Activated naive CD4-positive, alpha-beta T cell treated with anti-CD3 and anti-CD28 coated beads for 36 hours (primary cell): ENCODE results near the gene C2CD5. TPM values are rescaled to one million over a fixed set of nuclear protein-coding genes. Genes with fewer than 3 reads are reported as not detected.

Experiments used
- CTCF ChIA-PET: fragments of 350-600 bp; sonication (Branson Sonifier 250); formaldehyde crosslinking; loops from one replicate; lab custom pipeline; 2021; ENCODE audit warnings: antibody characterized with exemption; lab: Charles Lee
- DNase-seq: peaks from one replicate; pipeline ENCODE4 v3.0.0-alpha.2; 2020
- H3K27ac Mint-ChIP-seq: one replicate; pipeline ENCODE4 v1.8.0; 2021; ENCODE audit warnings: mild to moderate bottlenecking, mixed read lengths
- H3K27me3 Mint-ChIP-seq: one replicate; pipeline ENCODE4 v1.8.0; 2021; ENCODE audit warnings: low read depth, mixed read lengths
- H3K36me3 Mint-ChIP-seq: one replicate; pipeline ENCODE4 v1.8.0; 2021; ENCODE audit warnings: low read depth, mixed read lengths
- H3K4me1 Mint-ChIP-seq: one replicate; pipeline ENCODE4 v1.8.0; 2021; ENCODE audit warnings: low read depth, mixed read lengths
- H3K4me3 Mint-ChIP-seq: one replicate; pipeline ENCODE4 v1.8.0; 2021; ENCODE audit warnings: mild to moderate bottlenecking, moderate library complexity, mixed read lengths
- H3K9me3 Mint-ChIP-seq: one replicate; pipeline ENCODE4 v1.8.0; 2021; ENCODE audit warnings: mixed read lengths
- intact Hi-C: fragments of 100-400 bp; cut with micrococcal nuclease; formaldehyde crosslinking; loops from one replicate; pipeline ENCODE4 v1.15.1; 2023
- total RNA-seq, 2 experiments: library from RNA; stranded (reverse); gene quantifications; one replicate each; pipeline ENCODE4 v1.2.3, GENCODE V29; 2021

Gene C2CD5
- total RNA-seq, 2 experiments from 2014 or later: 34.5 to 39.9 TPM

DNA sequence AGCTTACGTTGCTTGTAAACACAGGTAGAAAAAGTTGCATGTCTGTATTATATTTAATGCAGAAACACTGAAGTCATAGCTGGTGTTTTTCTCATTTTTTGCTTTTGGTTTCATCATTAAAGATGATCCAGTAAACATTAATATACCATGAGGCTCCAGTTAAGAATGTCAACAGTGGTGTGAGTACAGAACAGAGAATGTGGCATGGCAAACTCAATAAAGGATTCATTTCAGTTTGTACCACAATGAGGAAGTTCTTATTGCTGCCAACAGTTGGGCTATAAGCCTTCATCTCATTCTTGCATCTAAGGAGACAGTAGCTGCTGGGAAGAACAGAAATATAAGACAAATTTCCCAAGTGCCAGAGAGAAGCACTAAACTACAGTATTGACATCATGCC lies 137.7 kb downstream of the C2CD5 start:
- intact Hi-C loops: no loop called here

DNA sequence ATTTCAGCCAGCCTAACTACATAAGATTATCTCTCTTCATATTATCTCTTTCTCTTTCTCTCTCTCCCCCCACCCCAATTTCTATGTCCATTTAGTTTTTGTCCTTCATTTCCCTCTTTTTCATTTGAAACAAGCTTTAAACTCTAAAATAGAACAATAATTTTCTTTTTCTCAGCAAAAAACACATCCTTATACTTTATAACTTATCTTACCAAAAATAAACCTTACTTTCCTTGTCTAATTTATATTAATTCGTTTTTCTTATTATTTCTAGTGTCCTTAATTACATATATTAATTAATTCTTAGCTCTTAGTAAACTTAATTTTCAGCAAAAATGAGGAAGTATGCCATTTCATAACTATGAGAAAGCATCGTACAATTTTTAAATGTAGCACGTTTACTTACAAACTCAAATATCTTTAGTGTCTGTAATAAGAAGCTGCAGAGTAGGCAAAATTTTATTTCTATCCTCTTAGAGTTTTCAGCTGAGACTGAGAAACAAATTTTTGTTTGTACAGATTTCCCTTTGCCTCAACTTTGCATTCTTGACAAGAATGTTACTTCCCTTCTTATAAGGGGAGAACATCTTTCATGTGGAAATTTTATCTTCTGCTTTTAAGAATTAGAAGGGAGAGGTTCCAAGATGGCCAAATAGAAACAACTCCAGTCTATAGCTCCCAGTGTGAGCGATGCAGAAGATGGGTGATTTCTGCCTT lies 144.7 kb downstream of the C2CD5 start:
- Mint-ChIP-seq H3K27me3 (no peaks in the 10 kb centered on the region), H3K4me1 (peaks cover 39% of the 10 kb centered on the region), H3K4me3 (no peak overlapping the region), H3K36me3 (peaks cover 1% of the 10 kb centered on the region), H3K27ac (no peak overlapping the region), H3K9me3 (peaks cover 2% of the 10 kb centered on the region)
- intact Hi-C loops: no loop called here
- no peak for DNase-seq
- CTCF ChIA-PET: interaction anchor here (0.6 to 1.7 kb wide), 3 partner anchors 64 to 298 kb away, joined by 3 to 8 read pairs (median 4); no protein-coding TSS in a partner anchor

More for the DNA sequence above, 137.7 kb downstream of the C2CD5 start:
- Mint-ChIP-seq H3K4me1 (peaks cover 15% of the 10 kb centered on the region), H3K27me3 (no peaks in the 10 kb centered on the region), H3K36me3 (peaks cover 3% of the 10 kb centered on the region), H3K4me3 (no peak overlapping the region), H3K27ac (no peak overlapping the region), H3K9me3 (no peaks in the 10 kb centered on the region)
- no peak for DNase-seq
- CTCF ChIA-PET: interaction anchor here (1.0 kb wide), 1 partner anchor 305 kb away, joined by 3 read pairs; no protein-coding TSS in a partner anchor

Other genes starting within 250 kb of the C2CD5 start
- gene ST8SIA1, start 209.8 kb downstream of the C2CD5 start, total RNA-seq: 1 to 10 TPM in 1 of 2 experiments, under 1 TPM in 1; 0.84 to 1.7 TPM
- 10 to 100 TPM; 35.9 to 39.4 TPM for gene ETNK1, start 80.6 kb upstream of the C2CD5 start, total RNA-seq